Measurements from ENCODE around the gene NPR1. TPM values are rescaled to one million over a fixed set of nuclear protein-coding genes. Genes with fewer than 3 reads are reported as not detected.

The NPR1 gene
- total RNA-seq, 1 donor from 2014 or later, result 0.09 TPM

GRCh38 chr1:153642161-153642560, 36.3 kb upstream of the NPR1 start:
- Mint-ChIP-seq H3K4me3 (no peak overlapping the region), H3K9me3 (no peaks in the 10 kb centered on the region), H3K27ac (no peak overlapping the region), H3K4me1 (peaks cover 22% of the 10 kb centered on the region), H3K27me3 (no peaks in the 10 kb centered on the region), H3K36me3 (ENCODE audit: low read depth) (peaks cover 79% of the 10 kb centered on the region)
- intact Hi-C loops (cut with micrococcal nuclease), result no loop called here
- DNase-seq, result no peak

DNA sequence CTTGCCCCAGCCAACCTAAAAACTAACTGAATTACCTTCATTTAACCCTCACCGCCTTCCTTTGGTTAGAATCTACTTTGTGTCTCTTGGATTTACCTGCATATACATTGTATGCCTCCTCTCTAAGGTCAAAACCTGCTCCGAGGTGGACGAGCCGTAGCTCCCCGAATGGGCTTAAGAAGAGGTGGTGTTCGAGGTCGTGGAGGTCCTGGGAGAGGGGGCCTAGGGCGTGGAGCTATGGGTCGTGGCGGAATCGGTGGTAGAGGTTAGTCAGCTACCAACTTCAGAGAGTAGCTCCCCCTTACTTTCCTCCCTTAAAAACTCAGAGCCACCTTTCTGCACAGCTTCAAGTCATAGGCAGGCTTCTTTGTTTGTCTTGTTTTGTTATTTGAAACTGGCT, 35.4 kb upstream of the NPR1 start:
- H3K9me3 Mint-ChIP-seq, result no peaks in the 10 kb centered on the region
- no peak overlapping the region for H3K27ac Mint-ChIP-seq
- no peak overlapping the region for H3K4me3 Mint-ChIP-seq
- H3K27me3 Mint-ChIP-seq, result no peaks in the 10 kb centered on the region
- peaks cover 22% of the 10 kb centered on the region for H3K4me1 Mint-ChIP-seq
- intact Hi-C loops (cut with micrococcal nuclease), result no loop called here
- peaks cover 78% of the 10 kb centered on the region for H3K36me3 Mint-ChIP-seq (ENCODE audit: low read depth)
- DNase-seq, result no peak

DNA sequence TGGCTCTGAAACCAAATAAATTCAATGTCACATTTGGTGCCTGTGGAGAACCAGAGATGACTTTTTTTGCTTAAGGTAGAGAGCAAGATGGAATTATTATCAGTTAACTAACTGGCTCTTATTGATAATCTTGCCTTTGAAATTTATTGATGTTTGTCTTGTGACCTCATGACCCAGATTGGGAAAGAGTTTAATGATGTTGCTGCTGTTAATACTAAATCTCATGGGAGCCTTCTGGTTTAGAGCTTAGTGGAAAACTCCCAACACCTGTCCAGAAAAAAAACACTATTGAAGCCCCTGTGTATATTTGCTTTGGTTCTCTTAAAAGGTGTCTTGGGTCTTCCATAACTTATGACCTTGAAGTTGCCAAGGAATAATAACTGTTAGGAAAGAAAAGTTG, 34.7 kb upstream of the NPR1 start:
- Mint-ChIP-seq H3K4me1 (peaks cover 22% of the 10 kb centered on the region), H3K27ac (no peak overlapping the region), H3K27me3 (no peaks in the 10 kb centered on the region), H3K4me3 (no peak overlapping the region), H3K9me3 (no peaks in the 10 kb centered on the region), H3K36me3 (ENCODE audit: low read depth) (peaks cover 73% of the 10 kb centered on the region)
- no peak for DNase-seq
- intact Hi-C loops (cut with micrococcal nuclease), result no loop called here

DNA sequence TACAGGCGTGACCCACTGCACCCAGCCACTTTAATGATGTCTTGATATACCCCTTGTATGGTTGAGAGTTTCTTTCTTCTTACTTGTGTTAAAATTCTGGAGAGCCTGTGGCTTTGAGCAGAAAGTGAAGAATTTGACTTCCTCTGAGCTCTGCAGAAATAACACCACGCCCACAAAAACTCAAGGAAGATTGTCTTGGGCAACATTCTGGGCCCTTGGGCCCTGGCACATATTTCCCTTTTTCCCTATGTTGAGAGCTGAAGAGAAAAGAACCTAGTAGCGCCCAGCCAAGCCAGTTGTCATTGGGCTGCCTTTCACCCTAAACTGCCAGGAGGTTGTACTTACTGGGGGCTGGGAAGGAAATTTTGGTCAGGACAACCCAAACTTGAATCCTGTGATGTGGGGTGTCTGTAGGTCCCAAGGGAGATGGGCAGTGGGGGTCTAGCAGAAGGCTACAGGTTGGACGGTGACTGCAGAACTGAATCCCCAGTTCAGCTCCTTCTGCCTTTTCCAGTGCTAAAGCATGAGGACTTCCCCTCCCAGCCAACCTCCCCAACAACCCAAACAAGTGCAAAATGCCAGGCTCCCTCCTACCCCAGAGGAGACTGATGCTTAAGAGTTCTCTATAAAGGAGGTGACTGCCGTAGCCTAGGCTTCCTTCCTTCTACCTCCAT, 31.7 kb upstream of the NPR1 start:
- Mint-ChIP-seq H3K27me3 (no peaks in the 10 kb centered on the region), H3K4me3 (no peak overlapping the region), H3K9me3 (no peaks in the 10 kb centered on the region), H3K27ac (peak overlapping the region; percentile 26), H3K36me3 (ENCODE audit: low read depth) (peaks cover 49% of the 10 kb centered on the region), H3K4me1 (peaks cover 24% of the 10 kb centered on the region)
- DNase-seq, result no peak
- intact Hi-C loops (cut with micrococcal nuclease), result no loop called here

GRCh38 chr1:153647346-153647714, 31.2 kb upstream of the NPR1 start:
- Mint-ChIP-seq H3K27ac (peak overlapping the region; percentile 26), H3K9me3 (no peaks in the 10 kb centered on the region), H3K36me3 (ENCODE audit: low read depth) (peaks cover 45% of the 10 kb centered on the region), H3K27me3 (no peaks in the 10 kb centered on the region), H3K4me3 (no peak overlapping the region), H3K4me1 (peaks cover 24% of the 10 kb centered on the region)
- no peak for DNase-seq
- intact Hi-C loops (cut with micrococcal nuclease), result no loop called here

GRCh38 chr1:153648000-153648643, 30.4 kb upstream of the NPR1 start:
- Mint-ChIP-seq H3K36me3 (ENCODE audit: low read depth) (peaks cover 40% of the 10 kb centered on the region), H3K4me1 (peaks cover 25% of the 10 kb centered on the region), H3K4me3 (no peak overlapping the region), H3K9me3 (no peaks in the 10 kb centered on the region), H3K27ac (peak overlapping the region; percentile 20), H3K27me3 (no peaks in the 10 kb centered on the region)
- DNase-seq, result no peak
- intact Hi-C loops (cut with micrococcal nuclease), result no loop called here

GRCh38 chr1:153649137-153649862, 29.2 kb upstream of the NPR1 start:
- peak; percentile 68 for DNase-seq
- peaks cover 29% of the 10 kb centered on the region for H3K36me3 Mint-ChIP-seq (ENCODE audit: low read depth)
- H3K27me3 Mint-ChIP-seq, result no peaks in the 10 kb centered on the region
- H3K9me3 Mint-ChIP-seq, result no peaks in the 10 kb centered on the region
- intact Hi-C loops (cut with micrococcal nuclease), result no loop called here
- peaks cover 24% of the 10 kb centered on the region for H3K4me1 Mint-ChIP-seq
- peak overlapping the region; percentile 25 for H3K27ac Mint-ChIP-seq
- H3K4me3 Mint-ChIP-seq, result no peak overlapping the region

GRCh38 chr1:153649863-153650235, 28.6 kb upstream of the NPR1 start:
- Mint-ChIP-seq H3K27ac (no peak overlapping the region), H3K9me3 (no peaks in the 10 kb centered on the region), H3K36me3 (ENCODE audit: low read depth) (peaks cover 25% of the 10 kb centered on the region), H3K4me3 (no peak overlapping the region), H3K27me3 (no peaks in the 10 kb centered on the region), H3K4me1 (peaks cover 22% of the 10 kb centered on the region)
- DNase-seq, result no peak
- intact Hi-C loops (cut with micrococcal nuclease), result no loop called here

DNA sequence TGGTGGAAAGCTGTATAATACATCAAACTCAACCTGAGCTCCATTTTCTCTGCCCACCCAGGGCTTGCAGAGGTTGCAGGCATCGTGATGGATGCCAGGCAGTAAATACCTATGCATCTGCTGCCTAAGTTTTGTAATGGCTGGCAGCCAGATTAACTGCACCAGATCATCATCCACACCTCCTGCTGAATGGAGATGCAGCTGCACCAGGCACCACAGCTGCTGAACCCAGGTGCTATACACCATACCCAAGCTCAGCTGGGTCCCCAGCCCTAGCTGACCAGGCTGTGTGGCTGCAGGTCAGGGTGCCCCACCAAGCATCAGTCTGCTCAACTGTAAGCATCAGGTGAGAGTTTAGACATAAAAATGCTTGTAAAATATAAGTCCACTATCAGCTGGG, 26.7 kb upstream of the NPR1 start:
- intact Hi-C loops (cut with micrococcal nuclease), result no loop called here
- H3K4me3 Mint-ChIP-seq, result no peak overlapping the region

GRCh38 chr1:153652805-153653500, 25.5 kb upstream of the NPR1 start:
- intact Hi-C loops (cut with micrococcal nuclease), result no loop called here
- Mint-ChIP-seq H3K36me3 (ENCODE audit: low read depth) (no peaks in the 10 kb centered on the region), H3K27me3 (no peaks in the 10 kb centered on the region), H3K9me3 (no peaks in the 10 kb centered on the region), H3K27ac (no peak overlapping the region), H3K4me1 (peaks cover 9% of the 10 kb centered on the region), H3K4me3 (no peak overlapping the region)
- DNase-seq, result no peak

More for the DNA sequence above, 26.7 kb upstream of the NPR1 start:
- Mint-ChIP-seq H3K9me3 (no peaks in the 10 kb centered on the region), H3K36me3 (ENCODE audit: low read depth) (peaks cover 8% of the 10 kb centered on the region), H3K4me1 (peaks cover 11% of the 10 kb centered on the region), H3K27ac (no peak overlapping the region), H3K27me3 (no peaks in the 10 kb centered on the region)
- DNase-seq, result no peak

DNA sequence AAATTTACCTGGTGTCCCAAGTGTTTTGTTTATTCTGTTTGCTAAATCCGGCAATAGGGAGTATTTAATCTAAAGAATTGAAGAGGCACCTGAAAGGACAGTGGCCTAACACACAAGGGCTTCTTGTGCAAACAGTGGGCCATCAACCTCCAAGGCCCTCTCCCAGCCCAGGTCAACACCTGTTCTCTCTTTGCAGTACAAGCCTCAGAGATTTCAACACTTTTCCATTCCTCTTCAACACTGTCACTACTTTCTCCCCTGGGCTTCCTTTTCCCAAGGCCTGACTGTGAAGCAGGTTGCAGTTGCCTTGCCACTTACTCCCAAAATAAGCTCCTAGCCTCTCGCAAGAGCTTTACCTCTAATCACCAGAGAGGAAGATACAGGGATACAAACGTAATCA, 23.2 kb upstream of the NPR1 start:
- H3K4me1 Mint-ChIP-seq, result peaks cover 15% of the 10 kb centered on the region
- intact Hi-C loops (cut with micrococcal nuclease), result no loop called here
- no peak overlapping the region for H3K4me3 Mint-ChIP-seq
- H3K36me3 Mint-ChIP-seq (ENCODE audit: low read depth), result peaks cover 3% of the 10 kb centered on the region
- H3K9me3 Mint-ChIP-seq, result no peaks in the 10 kb centered on the region
- no peaks in the 10 kb centered on the region for H3K27me3 Mint-ChIP-seq
- no peak for DNase-seq
- no peak overlapping the region for H3K27ac Mint-ChIP-seq

DNA sequence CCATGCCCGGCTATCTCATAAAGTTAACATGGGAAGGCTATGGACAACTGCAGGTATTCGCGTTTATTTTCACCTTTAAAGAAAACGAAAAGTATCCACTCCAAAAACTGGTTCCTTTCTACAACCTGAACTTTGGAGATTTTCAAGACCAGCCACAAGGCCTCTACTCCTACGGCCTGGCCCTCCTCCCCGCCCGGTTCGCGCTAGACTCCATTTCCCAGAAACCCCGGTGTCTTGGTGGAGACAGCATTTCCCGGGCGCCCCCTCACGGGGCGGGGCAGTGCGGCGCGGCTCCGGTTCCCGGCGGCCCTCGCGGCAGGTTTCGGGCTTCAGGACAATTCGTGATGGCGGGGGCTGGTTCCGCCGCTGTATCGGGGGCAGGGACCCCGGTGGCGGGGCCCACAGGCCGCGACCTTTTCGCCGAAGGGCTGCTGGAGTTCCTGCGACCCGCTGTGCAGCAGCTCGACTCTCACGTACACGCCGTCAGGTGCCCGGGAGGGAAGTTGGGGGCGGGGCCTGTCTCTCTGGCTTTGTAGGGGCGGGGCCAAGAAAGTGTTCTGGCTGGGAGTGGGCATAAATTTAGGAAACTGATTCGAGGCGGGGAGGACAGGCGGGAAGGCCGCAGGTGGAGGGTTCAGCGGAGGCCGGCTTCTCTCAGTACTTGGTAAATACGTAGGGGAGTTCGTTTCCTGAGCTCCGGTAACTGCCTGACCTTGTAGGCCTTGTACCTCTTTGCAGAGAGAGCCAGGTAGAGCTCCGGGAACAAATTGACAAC, 19.9 kb upstream of the NPR1 start, which contains the start of gene SNAPIN:
TSS of gene SNAPIN (plus strand) at position 304 of the 775 bp plus-strand sequence. CDS start at position 345, 41 bp downstream.
- peaks cover 26% of the 10 kb centered on the region for H3K36me3 Mint-ChIP-seq (ENCODE audit: low read depth)
- H3K4me1 Mint-ChIP-seq, result peaks cover 13% of the 10 kb centered on the region
- DNase-seq, result peak; percentile 98
- no peaks in the 10 kb centered on the region for H3K9me3 Mint-ChIP-seq
- H3K27me3 Mint-ChIP-seq, result no peaks in the 10 kb centered on the region
- H3K27ac Mint-ChIP-seq, result peak within 1 kb of the TSS; percentile 89
- intact Hi-C loops (cut with micrococcal nuclease), result loop anchor here (1.0 kb wide), 2 partner anchors 13 to 24 kb away; partner anchors contain the start of gene CHTOP
- H3K4me3 Mint-ChIP-seq, result peak within 1 kb of the TSS; percentile 98

- peak overlapping the region; percentile 89 for H3K27ac Mint-ChIP-seq
- H3K27me3 Mint-ChIP-seq, result no peaks in the 10 kb centered on the region
- intact Hi-C loops (cut with micrococcal nuclease), result no loop called here
- H3K9me3 Mint-ChIP-seq, result no peaks in the 10 kb centered on the region
- H3K36me3 Mint-ChIP-seq (ENCODE audit: low read depth), result peaks cover 31% of the 10 kb centered on the region
- DNase-seq, result no peak
- H3K4me3 Mint-ChIP-seq, result peak overlapping the region; percentile 98
- peaks cover 13% of the 10 kb centered on the region for H3K4me1 Mint-ChIP-seq
Measured at GRCh38 chr1:153659175-153659534, 19.3 kb upstream of the NPR1 start.

Measured in activated CD4-positive, alpha-beta T cell treated with anti-CD3 and anti-CD28 coated beads, Interleukin-2, amount 10 ng/mL, durations not matched to agents 24 days and 14 days (primary cell).